Right renal pelvis (tissue), 4 donors: ENCODE data around the gene MYBPH. TPM values are rescaled to one million over a fixed set of nuclear protein-coding genes. Genes with fewer than 3 reads are reported as not detected.

Experiments
- DNase-seq, 4 donors: peaks; one replicate each; pipeline ENCODE4 v3.0.0-alpha.2; 2013; ENCODE audit warnings: low read depth in 4 of 4, low spot score in 3 of 4, missing footprints in 1 of 4
- polyA plus RNA-seq, 4 donors: library from polyadenylated mRNA; unstranded; fragments of 120-200 nt; gene quantifications; one replicate each; pipeline ENCODE4 v1.2.1, GENCODE V29; 2013; ENCODE audit not compliant: insufficient read length in 4 of 4

Gene MYBPH
- polyA plus RNA-seq, 4 donors = 0.21 to 0.33 (median 0.26) TPM

DNA sequence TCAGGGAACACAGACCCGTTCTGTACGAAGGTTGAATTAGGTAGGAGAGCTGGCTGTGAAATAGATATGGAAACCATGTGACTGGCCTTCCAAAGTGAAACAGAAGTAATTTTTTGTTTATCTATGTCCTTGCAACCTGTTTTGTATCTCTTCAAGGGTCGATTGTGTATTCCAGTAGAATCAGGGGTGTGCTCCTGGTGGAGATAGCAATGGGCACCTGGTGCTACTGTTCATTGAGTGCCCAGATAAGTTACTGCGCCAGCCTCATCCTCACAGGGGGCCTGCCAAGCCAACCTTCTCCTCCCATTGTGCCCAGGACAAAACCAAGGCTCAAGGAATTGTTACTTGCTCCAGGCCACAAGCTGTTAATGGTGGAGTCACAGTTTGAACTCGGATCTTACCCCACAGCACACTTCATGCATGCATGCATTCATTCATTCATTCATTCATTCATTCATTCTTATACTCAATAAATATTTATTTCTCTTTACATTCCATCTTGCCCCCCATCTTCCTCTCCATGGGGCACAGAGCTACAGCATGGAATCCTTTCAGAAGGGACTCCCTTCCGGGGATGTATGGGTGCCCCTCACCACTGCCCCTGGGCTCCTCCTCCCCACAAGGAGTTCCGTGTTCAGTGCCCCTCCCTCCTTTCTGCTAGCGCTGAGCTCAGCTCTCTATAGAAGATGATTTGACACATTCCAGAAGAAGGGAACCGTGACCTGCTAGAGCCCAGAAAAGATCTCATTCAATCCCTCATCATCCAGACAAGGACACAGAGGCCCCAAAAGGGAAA is 24.1 kb downstream of the MYBPH start:
- peak in 1 of 4 donors; percentile 61 for DNase-seq

DNA sequence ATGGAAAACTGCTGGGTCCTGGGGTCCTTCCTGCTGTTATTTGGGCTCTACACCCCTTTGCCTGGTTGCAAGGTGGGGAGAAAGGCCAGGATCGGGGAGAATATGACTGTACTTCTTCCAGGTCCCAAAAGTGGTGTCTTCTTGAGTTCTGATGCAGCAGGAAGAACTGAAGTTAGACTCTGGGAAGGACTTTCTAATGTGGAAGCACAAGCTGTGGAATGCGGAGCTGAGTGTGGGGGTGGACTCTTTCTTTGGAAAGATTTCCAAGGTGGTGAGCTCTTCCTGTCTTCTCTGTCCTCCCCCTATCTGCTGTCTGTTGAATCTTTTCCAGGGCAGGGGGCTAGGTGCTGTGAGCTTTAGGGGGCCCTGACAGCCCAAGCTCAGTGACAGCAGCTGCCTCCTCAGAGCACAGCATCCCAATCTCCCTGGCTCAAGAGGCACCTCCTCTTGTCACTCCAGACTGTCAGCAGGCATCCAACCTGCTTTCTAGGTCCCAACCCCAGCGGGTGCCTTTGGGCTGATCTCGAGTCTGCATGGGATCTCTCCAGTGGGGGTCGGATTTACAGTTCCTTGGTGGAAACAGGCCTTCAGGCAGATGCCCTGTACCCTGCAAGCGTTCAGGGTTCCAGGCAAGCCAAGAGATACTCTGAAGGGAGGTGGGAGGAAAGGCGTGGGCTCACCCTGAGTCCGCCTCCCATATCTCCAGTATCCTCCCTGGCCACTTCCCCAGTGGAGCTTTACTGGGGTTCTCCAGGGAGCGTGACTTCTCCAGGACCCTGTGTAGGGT is 24.9 kb downstream of the MYBPH start:
- no peak for DNase-seq

DNA sequence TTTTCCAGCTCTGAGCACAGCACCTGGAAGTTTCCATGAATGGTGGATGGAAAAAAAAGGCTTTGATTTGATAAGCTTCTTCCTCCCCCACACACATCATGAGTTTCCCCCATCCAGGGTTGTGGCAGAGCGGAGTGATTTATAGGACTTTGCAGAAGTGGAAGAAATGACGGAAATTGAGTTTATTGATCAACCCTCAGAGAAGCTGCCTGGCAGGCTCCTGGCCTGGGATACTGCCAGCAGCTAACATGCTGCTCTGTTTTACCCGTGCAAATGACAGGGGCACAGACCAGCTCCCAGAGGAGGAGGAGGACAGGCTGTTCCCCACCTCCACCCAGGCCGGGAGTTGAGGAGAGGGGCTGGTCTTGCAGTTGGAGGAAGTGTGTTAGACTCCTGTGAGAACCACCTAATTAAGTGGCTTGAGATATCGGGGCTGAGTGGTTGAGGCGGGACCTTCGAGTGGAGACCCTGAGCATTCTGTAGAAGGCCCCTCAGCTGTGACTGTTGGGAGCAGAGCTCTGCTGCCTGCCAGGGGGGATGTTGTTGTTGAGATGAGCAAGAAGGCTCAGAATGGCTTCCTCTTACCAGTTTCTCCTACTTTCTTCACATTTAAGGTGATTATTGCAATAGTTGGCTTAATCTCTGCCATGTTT is 26.3 kb downstream of the MYBPH start:
- DNase-seq = no peak

DNA sequence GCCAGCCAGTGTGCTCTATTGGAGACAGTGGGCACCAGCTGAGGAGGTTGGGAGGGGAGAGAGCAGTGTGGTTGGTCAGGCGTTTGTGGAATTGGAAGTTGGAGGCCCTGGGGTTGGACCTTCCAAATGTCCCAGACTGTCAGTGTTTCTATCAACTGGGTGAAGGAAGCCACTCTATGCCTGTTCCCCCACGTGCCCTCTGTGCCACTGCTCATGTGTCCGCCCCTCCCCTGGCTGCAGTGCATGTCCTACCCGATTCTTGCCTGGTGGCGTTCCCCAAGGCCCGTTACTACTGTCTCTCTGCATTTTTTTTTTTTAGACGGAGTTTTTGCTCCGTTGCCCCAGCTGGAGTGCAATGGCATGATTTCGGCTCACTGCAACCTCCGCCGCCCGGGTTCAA is 27.0 kb downstream of the MYBPH start:
- no peak for DNase-seq

DNA sequence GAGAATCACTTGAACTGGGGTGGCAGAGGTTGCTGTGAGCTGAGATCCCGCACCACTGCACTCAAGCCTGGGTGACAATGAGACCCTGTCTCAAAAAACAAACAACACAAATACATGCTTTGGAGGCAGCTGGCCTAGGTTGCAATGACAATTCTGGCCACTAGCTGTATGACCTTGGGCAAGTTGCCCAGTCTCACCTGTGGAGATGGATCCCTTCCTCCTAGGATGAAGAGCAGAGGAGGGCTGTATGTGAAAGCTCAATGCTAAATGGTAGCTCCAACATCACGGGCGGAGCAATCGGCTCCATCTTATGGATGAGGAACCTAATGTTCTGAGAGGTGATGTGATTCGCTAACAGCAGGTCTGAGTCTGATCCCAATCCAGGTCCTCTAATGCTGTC is 27.5 kb downstream of the MYBPH start:
- no peak for DNase-seq

DNA sequence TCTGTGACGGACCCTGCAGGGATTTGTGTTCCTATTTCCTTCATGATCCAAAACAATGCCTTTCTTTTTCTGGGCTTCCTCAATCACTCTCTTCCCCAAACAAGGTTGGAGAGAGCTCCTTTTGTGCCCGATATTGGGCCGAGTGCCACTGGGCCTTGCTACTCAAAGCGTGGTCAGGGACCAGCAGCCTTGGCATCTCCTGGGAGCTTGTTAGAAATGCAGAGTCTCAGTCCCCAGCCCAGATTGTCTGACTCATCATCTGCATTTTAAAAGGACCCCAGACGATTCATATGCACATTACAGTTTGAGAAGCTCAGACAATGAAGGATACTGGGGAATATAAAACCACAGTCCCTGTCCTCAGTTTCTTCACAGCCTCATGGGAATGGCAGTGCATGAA is 28.2 kb downstream of the MYBPH start:
- no peak for DNase-seq

DNA sequence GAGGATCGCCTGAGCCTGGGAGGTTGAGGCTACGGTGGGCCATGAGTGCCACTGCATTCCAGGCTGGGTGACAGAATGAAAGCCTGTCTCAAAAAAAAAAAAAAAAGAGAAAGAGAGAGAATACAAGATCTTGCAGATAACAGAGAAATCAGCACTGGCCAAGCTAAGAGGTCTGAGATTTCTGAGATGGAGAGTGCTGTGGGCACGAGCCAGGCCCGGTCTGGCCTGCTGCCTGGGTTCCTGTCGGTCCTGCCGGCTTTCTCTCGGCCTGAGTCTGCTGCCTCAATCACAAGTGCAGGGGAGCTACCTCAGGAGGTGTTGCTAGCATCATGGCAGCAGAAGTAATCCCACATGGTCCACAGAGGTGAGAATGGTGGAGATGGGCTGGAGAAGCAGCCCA is 29.1 kb downstream of the MYBPH start:
- DNase-seq = no peak

DNA sequence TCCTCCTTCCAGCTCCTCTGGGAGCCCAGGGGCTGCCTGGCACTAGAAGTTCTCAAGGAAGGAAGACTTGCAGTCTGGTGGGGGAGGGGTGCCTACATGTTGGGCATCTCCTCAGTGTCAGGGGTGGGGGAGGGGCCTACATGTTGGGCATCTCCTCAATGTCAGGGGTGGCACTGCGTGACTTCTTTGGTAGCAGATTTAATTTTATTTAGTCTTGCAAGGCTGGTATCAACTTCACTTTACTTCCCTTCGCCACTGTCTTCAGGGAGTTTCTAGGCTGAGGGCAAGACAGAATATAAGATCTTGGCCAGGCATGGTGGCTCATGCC is 29.6 kb downstream of the MYBPH start:
- no peak for DNase-seq

DNA sequence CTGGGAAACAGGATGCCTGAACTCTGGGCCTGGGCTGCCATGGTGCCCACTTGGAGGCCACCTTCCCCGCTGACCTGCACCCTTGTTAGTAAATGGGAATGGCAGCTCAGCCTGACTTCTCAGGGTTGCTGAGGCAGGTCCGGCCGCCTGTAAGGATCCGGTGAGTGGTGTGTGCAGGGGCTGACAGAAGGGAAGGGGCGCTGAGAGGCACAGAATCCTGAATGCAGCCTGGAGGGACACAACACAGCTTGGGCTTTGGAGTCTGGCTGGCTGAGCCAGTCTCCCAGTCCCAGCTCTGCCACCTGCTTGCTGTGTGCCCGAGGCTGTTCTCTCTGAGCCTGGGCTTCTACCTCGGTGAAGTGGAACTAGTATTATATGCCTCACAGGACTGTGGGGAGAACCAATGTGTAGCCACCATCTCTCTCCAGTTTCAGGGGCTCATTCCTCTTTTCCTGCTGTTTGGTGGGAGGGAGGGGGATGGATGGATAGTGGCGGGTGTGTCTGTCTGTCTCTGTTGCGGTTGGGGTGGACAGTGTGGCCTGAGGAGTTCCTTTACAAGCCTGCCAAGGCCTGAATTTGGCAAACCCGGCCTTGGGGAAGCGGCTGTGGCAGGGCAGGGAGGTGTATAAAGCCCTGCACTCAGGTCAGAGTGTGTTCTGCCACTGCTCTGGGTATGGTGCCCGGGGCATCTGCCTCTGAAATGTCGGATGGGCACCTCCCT is 30.1 kb downstream of the MYBPH start:
- no peak for DNase-seq

DNA sequence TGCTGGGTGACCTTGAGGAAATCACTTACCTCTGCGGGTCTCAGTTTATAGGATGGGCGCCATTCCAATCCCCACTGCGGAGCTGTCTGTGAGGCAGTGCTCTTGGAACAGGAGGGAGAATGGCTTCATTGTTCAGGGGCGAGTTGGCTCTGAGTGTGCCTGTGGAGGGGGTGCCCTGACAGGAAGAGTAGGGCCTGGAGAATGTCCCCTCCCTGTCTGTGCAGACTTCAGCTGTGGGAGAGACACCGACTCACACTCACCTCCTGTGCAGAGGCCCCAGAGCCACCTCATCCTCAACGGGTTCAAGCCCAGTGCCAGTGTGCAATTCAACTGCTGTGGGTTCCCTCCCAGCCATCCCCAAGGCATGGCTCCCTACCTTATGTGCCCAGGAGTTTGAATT is 31.0 kb downstream of the MYBPH start:
- no peak for DNase-seq

DNA sequence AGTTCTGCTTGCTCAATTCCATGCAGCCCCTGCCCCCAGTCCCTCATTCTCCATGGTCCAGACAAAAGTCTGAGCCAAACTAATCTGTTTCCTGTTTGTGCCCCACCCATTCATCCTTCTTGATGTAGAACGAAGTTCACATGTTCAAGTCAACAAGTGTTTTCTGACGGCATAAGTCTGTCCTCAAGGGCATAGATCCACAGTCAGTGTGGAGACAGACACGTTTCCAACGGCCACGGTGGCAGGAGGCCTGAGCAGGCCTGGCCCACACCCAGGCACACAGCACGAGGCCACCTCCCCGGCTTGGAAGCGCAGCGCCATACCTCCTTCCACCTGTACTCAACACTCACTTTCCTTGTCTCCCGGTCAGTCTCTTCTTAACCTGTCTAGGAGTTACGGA is 32.0 kb downstream of the MYBPH start:
- no peak for DNase-seq

DNA sequence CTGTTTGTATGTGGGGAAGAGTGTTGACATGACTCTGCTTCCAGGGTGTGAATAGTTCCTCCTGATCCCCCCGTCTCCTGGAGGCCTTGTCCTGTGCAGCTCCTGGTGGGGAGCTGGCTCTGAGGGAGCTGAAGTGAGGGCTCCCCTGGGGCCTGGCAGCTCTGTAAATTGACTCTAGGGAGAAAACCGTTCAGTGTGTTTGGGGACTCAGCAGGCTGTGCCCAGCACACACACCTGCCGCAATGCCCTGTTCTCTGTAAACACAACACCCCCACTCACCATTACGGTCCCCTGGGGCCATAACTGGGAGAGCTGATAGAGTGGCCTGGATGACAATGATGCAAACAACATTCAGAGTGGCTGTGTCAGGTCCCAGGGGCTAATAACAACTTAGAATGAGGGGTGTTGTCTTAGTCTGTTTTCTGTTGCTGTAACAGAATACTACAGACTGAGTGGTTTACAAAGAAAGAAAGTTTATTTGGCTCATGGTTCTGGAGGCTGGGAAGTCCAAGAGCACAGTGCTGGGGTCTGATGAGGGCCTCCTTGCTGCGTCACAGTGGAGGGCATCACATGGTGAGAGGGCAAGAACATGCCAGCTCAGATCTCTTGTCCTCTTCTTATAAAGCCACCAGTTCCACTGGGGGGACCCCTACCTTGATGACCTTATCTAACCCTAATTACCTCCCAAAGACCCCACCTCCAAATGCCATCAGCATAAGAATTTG is 32.8 kb downstream of the MYBPH start:
- no peak for DNase-seq

DNA sequence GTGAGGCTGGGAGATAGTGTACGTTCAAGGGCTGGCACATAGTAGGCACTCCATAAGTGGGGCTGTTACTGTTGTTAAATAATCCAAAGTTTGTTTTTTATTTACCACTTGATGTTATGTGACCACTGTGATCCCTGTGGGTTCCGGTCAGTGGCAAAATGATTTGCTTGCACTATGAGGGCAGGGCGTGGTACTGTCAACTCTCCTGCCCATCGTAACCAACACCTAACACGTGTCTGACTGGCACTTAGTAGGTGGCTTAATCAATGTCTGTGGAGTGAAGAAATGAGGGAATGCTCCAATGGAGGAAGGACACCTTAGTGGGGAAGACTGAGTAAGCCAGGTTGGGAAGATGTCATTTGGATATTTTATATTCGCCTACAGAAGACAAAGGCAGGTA is 33.5 kb downstream of the MYBPH start:
- DNase-seq = no peak

DNA sequence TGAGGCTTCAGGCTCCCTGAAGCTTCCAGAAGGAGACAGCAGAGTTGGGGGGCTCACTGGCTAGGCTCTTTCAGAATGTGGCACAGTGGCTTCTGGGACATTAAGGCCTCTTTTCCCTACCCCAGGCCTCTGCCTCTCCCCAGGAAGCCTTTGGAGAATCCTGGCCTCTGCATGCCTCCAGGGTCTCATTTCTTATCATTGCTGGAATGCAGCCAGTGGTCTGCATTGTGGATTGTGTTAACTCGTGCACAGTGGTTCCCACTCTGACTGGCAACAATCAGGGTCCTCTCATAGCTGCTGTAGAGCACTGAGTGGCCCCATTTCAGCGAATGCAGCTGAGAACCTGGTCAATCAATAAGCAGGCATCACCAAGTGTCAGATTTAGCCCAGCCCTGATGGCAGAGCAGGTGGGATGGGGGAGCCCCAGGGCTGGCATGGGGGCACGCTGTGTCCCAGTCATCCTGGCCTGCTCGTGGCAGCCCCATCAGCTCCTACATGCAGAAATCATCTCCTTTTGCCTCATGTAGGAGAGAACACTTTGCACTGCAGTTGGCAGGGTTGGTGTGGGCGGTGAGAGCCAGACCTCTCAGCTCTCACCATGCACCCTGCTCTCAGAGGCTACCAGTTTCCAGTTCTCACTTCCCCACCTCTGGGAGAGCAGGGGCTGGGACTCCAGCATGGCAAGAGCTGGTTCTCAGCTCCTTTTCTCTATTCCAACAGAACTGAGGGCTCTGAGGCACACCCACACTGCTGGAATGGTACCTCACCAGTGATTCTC is 34.7 kb downstream of the MYBPH start:
- no peak for DNase-seq

DNA sequence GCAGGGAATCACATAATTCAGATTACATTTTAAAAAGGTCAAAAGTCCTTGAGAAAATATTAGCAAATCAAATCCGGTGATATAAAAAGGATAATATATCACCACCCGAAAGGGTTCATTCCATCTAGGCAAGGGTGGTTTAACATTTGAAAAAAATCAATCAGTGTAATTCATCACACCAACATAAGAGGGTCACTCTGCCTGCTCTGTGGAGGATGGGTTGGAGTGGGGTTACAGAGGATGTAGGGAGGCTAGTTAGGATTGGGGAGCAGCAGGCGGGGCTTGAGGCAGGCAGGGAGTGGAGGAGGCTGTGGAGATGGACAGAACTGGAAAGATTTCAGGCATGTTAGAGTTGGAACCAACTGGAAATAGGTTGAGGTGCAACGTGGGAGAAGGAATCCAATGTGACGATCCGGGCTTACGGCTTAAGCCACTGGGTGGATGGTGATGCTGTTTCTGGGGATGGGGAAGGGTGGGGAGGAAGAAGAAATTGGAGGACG is 35.6 kb downstream of the MYBPH start:
- DNase-seq = no peak

DNA sequence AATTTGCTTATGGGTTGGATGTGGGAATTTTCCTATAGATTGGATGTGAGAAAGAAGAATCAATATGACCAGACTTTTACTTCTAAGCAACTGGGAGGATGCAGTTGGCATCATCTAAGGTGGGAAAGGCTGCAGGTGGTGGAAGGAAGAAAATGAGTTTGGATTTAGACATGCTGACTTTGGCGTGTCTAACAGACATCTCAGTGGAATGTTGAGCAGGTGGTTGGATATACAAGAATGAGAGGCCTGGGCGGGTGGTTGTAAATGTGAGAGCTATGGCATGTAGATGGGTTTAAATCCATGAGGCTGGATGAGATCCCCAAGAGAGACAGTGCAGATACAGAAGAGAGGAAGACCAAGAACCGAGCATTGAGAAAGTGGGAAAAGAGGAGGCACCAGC is 37.6 kb downstream of the MYBPH start:
- DNase-seq = no peak

DNA sequence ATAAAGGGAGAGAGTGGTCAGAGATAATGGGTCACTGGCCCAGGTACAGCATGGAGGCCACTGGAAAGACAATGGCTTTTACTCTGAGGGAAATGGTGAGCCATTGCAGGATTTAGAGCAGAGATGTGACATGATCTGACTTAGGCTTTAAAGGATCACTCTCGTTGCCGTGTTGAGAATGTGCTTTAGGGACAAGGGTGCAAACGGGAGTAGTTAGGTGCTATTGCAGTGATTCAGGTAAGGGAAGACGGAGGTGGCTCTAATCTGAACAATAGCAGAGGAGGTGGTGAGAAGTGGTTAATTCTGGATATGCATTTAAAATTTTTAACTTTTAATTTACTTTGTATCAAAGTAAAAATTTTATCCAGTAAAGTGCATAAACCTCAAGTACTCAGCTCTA is 38.3 kb downstream of the MYBPH start:
- DNase-seq = no peak

DNA sequence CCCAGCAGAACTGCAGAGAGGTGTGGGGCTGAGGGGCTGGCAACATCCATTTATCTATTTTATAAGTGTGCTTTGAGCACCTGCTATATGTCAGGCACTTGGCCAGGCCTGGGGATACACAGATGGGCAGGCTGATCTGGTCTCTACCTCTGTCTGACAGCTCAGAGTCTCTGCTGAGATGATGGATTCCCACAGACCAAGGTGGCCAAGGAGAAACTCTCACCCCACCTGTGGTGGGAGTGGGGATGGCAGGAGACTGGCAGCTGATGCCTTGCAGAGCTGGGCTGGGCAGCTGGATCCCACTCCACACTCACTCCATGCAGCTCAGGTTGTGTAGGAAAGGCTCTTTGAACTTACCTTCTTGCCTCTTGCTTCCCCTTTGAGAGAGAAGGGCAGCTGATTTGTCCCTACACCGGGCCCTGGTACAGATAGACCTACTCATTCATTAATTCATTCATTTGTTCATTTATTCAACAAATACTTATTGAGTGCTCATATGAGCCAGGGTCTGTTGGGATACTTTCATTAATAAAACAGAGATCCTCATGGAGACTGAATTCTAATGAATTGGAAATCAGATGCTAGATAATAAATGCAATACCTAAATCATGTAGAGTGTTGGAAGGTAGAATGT is 39.1 kb downstream of the MYBPH start:
- no peak for DNase-seq
